Stimulated activated CD4-positive, alpha-beta T cell treated with anti-CD3 and anti-CD28 coated beads, Interleukin-2, amount 100 ng/mL, for 24 hours (primary cell): ENCODE data around the gene LRRC52.
"Not testable (repeated sequence)": the region's sequence is repeated elsewhere in the genome, so short reads cannot be mapped to it uniquely, and the experiment has no call there.

Experiments
- DNase-seq, 2 donors: peaks; one replicate each; pipeline ENCODE4 v3.0.0-alpha.2; 2020

Gene LRRC52

DNA sequence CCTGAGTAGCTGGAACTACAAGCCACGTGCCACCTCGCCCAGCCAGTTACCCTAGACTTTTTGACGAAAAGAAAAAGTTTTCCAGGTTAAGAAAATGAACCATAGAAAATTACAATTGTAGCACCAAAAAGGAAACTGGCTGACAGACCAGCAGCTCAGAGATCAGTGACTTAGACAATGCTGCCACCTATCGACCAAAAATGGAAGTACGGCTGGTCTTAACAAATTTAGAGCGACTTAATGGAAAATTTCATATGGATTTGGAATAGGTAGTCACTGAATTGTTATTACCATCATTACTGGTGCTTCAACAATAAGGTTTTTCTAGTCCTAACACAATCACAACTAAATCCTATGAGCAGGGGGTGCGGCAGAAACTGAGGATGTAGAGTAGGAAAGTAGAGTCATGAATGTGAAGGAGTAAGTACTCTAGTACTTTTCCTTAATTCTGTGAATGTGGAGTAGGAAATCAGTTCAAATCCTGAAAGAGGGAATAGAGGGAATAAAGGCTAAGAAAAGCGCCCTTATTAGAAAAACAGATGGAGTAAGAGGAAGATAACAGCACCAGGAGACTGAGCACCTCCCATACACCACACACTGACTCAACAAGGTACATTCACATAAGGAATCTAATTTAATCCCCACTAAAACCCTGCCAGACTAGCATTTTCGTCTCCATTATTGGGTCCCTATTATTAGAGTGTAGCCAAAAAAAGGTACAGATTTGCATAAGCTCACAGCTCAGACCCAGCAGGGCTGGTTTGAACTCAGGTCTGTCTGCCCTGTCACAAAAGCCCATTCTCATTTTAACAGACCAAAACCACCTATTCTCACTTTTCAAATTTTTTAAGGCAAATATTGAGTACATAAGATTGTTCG, 49.4 kb downstream of the LRRC52 start:
- DNase-seq, result peak; percentile 80 to 90

DNA sequence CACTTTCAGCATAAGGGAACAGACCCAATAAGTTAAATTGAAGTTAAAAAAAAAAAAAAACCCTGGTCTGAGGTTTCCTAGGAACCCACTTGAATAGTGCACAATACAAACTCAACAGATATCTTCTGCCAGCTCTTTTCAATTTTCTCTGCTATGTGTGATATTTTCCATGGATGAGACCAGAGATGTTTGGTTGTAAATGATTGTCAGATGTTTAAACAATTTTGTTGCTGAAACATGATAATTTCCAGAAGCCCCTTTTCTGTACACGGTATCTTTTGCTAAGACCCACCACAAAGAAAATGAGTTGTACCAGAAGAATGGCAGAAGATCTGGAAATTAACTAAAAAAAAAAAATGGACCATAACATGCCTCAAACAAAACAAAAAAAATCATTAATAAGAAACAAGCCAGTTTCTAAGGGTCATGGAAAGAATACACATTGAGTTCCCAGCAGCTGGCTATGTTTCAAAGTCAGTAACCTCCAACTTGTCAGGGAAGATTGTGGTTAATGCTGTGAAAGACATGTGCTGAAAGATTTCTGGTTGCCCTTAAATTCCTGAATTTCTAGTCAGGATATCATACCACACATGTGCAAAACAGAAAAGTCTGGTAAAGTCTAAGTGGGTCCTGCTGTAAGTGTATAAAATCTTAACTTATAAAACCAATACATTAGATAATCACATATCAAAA, 51.6 kb downstream of the LRRC52 start:
- no peak for DNase-seq

DNA sequence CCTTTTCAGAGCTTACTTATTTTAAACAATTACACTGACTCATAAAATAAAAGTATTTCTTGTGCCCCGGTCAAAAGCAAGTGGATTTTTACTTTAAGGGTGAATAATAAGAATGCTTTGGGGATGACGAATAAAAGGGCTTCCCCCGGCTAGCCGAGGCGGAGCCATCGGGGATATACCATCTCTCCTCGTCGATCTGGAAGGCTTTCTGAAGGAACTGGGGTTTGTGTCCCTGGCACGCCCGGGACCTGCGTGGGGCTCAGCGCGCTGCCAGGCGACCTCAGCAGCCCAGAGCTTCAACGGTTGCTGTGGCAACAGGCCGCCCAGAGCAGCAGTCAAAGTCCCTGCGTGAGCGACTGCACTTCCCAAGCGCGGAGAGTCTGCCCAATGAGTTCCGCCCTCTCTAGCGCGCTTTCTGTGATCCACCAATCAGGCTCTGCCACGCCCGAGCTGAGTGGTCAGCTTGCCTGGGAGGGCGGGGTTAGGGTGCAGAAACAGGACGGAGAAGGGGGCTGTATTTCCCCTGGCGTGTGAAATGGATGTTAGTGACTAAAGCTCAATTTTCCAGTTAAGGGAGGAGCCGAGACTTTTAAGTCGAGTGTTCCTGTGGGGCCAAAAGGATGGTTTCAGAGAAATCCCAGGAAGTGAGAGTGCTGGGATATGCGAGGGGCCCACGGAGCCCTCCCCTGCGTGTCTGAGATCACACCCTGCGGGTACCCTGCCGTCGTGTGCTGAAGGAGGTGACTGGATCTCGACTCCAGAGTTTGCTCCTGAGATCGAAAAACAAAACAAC, 54.3 kb downstream of the LRRC52 start:
- peak; percentile 93 to 96 for DNase-seq

DNA sequence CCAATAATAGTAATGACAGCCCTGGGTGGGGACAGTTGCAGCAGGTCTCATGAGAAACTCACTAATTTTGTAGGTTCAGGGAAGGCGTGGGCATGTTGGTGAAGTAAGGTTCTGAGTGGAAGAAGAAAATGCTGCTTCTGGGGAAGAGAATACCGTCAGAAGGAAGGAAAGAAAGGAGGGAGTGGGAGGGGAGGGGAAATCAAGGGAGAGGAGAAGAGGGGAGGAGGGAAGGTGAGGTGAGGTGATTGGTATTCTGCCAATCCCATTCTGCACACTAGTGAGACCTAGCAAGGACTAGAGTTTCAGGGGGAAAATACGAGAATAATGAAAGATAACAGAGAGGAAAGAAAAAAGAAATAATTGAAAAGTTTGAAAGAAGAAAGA, 54.9 kb downstream of the LRRC52 start:
- no peak for DNase-seq

DNA sequence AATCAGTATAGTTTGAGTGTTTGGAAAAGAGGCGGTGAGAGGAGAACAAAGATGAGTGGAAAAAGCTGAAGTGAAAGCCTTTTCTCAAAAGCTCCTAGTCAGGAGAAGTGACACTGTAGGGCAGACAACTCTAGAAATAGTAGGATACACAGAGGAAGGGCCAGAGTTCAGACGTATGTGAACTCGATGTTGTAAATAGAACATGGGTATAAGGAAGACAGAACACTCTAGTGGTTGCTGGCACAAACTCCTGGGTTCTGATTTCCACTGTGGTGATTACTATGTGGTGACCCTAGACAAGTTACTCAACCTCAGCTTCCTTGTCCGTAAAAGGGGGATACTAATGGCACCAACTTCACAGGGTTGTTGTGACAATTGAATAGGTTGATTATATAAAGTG, 57.0 kb downstream of the LRRC52 start:
- no peak for DNase-seq

DNA sequence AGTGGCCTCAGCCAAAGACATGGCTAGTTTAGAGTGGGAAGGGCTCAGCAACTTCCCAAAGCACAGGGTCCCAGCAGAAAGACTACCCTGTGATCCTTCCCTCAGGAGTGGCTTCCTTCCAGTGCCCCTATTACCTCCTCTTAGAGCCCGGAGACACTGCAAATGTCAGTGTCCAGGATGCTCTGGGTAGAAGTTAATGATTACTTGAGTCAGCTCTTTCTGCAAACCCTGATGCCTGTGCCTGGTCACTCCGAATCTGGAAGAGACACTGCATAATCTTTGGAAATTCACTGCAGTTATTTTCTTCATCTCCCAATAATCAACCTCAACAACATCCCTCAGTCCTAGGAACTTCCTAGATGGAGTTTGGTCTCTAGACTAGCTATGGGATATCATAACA, 60.0 kb downstream of the LRRC52 start:
- no peak for DNase-seq

DNA sequence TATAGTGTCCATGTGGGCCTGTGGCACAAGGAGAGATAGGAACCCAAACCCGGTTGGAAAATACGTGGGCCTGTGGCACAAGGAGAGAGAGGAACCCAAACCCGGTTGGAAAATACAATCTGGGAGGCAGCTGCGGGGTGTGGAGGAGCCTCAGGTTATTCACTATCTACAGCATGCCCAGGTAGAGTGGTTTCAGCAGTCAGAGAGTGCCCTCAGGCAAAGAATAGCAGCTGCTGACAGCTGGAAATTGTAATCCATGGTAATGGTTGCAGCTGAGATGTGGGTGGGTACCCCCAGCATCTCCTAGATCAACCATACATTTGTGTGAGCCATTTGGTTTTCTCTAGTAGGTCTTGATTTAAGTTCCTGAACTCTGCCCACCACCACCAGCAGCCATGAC, 61.4 kb downstream of the LRRC52 start:
- no peak for DNase-seq

DNA sequence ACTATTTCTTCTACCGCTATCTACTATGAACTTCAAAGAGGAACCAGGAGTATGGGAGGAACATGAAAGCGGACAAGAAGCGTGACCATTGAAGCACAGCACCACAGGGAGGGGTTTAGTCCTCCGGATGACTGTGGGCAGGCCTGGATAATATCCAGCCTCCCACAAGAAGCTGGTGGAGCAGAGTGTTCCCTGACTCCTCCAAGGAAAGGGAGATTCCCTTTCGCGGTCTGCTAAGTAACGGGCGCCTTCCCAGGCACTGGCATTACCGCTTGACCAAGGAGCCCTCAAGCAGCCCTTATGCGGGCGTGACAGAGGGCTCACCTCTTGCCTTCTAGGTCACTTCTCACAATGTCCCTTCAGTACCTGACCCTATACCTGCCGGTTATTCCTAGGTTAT, 62.9 kb downstream of the LRRC52 start:
- DNase-seq, result not testable (repeated sequence)

DNA sequence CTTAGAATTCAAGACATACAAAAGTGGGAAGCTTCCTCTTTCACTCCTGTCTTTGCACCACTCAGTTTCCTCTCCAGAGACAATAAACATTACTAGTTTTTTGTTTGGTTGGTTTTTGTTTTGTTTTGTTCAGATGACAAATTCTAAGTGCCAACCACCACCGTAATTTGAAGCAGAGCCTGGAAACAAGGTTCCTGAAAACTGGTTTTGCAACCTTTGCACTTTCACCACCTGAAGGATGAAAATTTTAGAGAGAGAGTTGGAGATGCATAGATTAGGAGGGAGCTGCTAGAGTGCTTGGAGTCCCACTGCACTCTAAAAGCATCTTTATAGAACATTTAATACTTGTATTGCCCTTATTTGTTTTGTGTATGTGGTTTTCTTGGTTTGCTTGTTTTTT, 67.1 kb downstream of the LRRC52 start:
- no peak for DNase-seq

DNA sequence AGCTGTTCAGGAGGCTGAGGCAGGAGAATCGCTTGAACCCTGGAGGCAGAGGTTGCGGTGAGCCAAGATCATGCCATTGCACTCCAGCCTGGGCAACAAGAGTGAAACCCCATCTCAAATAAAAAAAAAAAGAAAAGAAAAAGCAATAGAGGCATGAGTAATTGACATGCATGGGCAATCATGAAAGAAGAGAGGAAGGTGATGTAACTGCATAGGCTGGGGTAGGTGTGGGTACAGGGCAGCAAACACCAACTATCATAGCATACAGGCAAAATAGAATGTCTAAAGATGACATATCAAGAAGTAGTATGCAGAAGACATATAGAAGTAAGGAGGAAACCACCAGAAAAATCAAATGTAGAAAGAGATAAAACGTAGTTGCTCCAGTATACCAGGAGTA, 68.3 kb downstream of the LRRC52 start:
- DNase-seq, result no peak
